Astrocyte (in vitro differentiated cells and primary cell): Measurements from ENCODE around the gene N4BP2. TPM values are rescaled to one million over a fixed set of nuclear protein-coding genes. Genes with fewer than 3 reads are reported as not detected.
"Not testable (repeated sequence)": the region's sequence is repeated elsewhere in the genome, so short reads cannot be mapped to it uniquely, and the experiment has no call there.

Source experiments
- DNase-seq: peaks from one replicate; pipeline ENCODE4 v3.0.0-alpha.2; 2010; ENCODE audit warnings: low read depth
- FAIRE-seq: peaks from 2 replicates; lab custom pipeline; 2011; peaks lifted over from hg19 to GRCh38; lab: Jason Lieb, UNC
- H2AFZ ChIP-seq: 2 replicates; pipeline ENCODE4 v1.6.0; 2012; ENCODE audit warnings: low read depth, low read length, inconsistent platforms
- H3K27ac ChIP-seq: 2 replicates; pipeline ENCODE4 v1.5.1; 2011; ENCODE audit warnings: low read depth, low read length, inconsistent platforms
- H3K27me3 ChIP-seq: 2 replicates; pipeline ENCODE4 v1.6.0; 2011; ENCODE audit warnings: low read length, inconsistent platforms; ENCODE audit not compliant: insufficient read depth
- H3K36me3 ChIP-seq: 2 replicates; pipeline ENCODE4 v1.5.1; 2011; ENCODE audit warnings: low read length, inconsistent platforms; ENCODE audit not compliant: insufficient read depth
- H3K4me1 ChIP-seq: 2 replicates; pipeline ENCODE4 v1.5.1; 2011; ENCODE audit warnings: low read length, inconsistent platforms; ENCODE audit not compliant: insufficient read depth
- H3K4me2 ChIP-seq: 2 replicates; pipeline ENCODE4 v1.6.0; 2012; ENCODE audit warnings: low read length, inconsistent platforms
- H3K4me3 ChIP-seq: 2 replicates; pipeline ENCODE4 v1.5.1; 2011; ENCODE audit warnings: low read depth, mild to moderate bottlenecking, low read length, inconsistent platforms; ENCODE audit not compliant: insufficient read depth
- H3K79me2 ChIP-seq: 2 replicates; pipeline ENCODE4 v1.6.0; 2012; ENCODE audit warnings: mild to moderate bottlenecking, low read length, inconsistent platforms; ENCODE audit not compliant: insufficient read depth
- H3K9ac ChIP-seq: 2 replicates; pipeline ENCODE4 v1.6.0; 2012; ENCODE audit warnings: mild to moderate bottlenecking, low read length, inconsistent platforms
- H3K9me3 ChIP-seq: 2 replicates; pipeline ENCODE4 v1.5.1; 2012; ENCODE audit warnings: low read depth, mild to moderate bottlenecking, low read length, inconsistent platforms; ENCODE audit not compliant: insufficient read depth
- H4K20me1 ChIP-seq: 2 replicates; pipeline ENCODE4 v1.6.0; 2012; ENCODE audit warnings: low read length, inconsistent platforms; ENCODE audit not compliant: insufficient read depth
- H3K27ac Mint-ChIP-seq: one replicate; pipeline ENCODE4 v1.8.0; 2021; ENCODE audit warnings: mild to moderate bottlenecking, mixed read lengths; ENCODE audit not compliant: unreplicated experiment
- H3K27me3 Mint-ChIP-seq: one replicate; pipeline ENCODE4 v1.8.0; 2021; ENCODE audit warnings: low read depth, mixed read lengths; ENCODE audit not compliant: unreplicated experiment
- H3K36me3 Mint-ChIP-seq: one replicate; pipeline ENCODE4 v1.8.0; 2021; ENCODE audit warnings: low read depth, mixed read lengths; ENCODE audit not compliant: unreplicated experiment
- H3K4me1 Mint-ChIP-seq: one replicate; pipeline ENCODE4 v1.8.0; 2021; ENCODE audit warnings: low read depth, mixed read lengths; ENCODE audit not compliant: unreplicated experiment
- H3K4me3 Mint-ChIP-seq: one replicate; pipeline ENCODE4 v1.8.0; 2021; ENCODE audit warnings: mild to moderate bottlenecking, moderate library complexity, mixed read lengths; ENCODE audit not compliant: unreplicated experiment
- H3K9me3 Mint-ChIP-seq: one replicate; pipeline ENCODE4 v1.8.0; 2021; ENCODE audit warnings: mild to moderate bottlenecking, mixed read lengths; ENCODE audit not compliant: unreplicated experiment
- EZH2 ChIP-seq: IDR thresholded peaks from 2 replicates; pipeline ENCODE4 v1.6.1; 2012; ENCODE audit warnings: mild to moderate bottlenecking, low read length, inconsistent platforms; ENCODE audit not compliant: insufficient read depth
- total RNA-seq: library from RNA; stranded (reverse); gene quantifications from 2 replicates; pipeline ENCODE4 v1.2.1, GENCODE V29; 2021
- TF ChIP-seq, protein P1 (sequence below): IDR thresholded peaks from 2 replicates; pipeline ENCODE4 v1.5.1; 2011; ENCODE audit warnings: low read depth, mild to moderate bottlenecking, inconsistent platforms, low read length, moderate library complexity; ENCODE audit not compliant: insufficient read depth

Gene N4BP2
- total RNA-seq, 1 donor from 2014 or later, result 14.5 TPM

DNA sequence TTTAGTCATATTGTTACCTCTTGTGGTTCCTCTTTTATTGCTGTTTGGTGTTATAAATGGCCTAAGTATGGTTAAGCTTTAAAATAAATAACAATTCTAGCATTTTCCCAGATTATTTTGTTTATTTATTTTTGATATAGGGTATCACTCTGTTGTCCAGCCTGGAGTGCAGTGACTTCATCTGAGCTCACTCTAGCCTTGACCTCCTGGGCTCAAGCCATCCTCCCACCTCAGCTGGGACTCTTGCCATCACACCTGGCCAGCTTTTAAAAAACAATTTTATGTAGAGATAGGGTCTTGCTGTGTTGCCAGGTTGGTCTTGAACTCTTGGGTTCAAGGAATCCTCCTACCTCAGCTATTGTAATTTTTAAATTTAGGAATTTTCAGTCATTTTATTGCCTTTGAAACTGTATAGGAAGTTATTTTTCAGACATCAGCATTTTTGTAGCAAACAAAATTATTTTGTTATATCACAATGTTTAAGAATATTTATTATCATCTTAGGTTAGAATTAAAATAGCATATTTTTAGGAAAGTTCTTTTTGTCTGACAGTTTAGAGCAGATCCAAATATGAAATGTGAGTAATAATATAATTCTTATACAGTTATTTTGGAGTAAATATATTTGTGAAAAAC is 73.9 kb downstream of the N4BP2 start:
- no peak overlapping the region for H3K4me2 ChIP-seq
- DNase-seq (no peak), FAIRE-seq (no peak)
- no peaks in the 10 kb centered on the region for H3K9me3 ChIP-seq
- H3K9ac ChIP-seq, result no peak overlapping the region
- H3K4me3 ChIP-seq, result no peak overlapping the region
- no peaks in the 10 kb centered on the region for H3K36me3 ChIP-seq
- Mint-ChIP-seq H3K4me1 (no peaks in the 10 kb centered on the region), H3K9me3 (no peaks in the 10 kb centered on the region), H3K4me3 (no peak overlapping the region), H3K36me3 (no peaks in the 10 kb centered on the region), H3K27me3 (no peaks in the 10 kb centered on the region), H3K27ac (no peak overlapping the region)
- H4K20me1 ChIP-seq, result no peaks in the 10 kb centered on the region
- no peaks in the 10 kb centered on the region for H3K4me1 ChIP-seq
- H3K79me2 ChIP-seq, result no peaks in the 10 kb centered on the region
- H3K27ac ChIP-seq, result no peak overlapping the region
- no peaks in the 10 kb centered on the region for H3K27me3 ChIP-seq
- TF ChIP-seq, protein P1, sequence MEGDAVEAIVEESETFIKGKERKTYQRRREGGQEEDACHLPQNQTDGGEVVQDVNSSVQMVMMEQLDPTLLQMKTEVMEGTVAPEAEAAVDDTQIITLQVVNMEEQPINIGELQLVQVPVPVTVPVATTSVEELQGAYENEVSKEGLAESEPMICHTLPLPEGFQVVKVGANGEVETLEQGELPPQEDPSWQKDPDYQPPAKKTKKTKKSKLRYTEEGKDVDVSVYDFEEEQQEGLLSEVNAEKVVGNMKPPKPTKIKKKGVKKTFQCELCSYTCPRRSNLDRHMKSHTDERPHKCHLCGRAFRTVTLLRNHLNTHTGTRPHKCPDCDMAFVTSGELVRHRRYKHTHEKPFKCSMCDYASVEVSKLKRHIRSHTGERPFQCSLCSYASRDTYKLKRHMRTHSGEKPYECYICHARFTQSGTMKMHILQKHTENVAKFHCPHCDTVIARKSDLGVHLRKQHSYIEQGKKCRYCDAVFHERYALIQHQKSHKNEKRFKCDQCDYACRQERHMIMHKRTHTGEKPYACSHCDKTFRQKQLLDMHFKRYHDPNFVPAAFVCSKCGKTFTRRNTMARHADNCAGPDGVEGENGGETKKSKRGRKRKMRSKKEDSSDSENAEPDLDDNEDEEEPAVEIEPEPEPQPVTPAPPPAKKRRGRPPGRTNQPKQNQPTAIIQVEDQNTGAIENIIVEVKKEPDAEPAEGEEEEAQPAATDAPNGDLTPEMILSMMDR, result no peak
- no peak for TF ChIP-seq EZH2
- no peak overlapping the region for H2AFZ ChIP-seq

DNA sequence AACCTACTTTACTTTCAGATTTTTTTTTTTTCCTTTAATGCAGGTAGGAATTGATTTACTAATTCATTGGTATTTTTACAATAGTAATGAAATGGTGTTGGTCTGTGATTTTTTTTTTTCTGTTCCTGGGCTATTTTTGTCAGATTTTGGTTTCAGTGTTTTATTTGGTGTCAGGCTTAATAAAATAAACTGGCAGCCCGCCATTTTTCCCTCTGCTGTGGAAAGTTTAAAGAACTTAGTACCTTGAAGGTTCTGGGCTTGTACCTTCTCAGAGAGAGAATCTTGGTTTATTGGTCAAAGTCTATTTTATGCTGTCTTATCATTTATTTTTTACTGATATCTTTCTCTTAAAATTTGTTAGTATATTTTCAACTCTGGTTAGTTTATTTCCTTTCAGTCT is 76.2 kb downstream of the N4BP2 start:
- no peaks in the 10 kb centered on the region for H3K4me1 Mint-ChIP-seq
- Histone ChIP-seq H3K27ac (no peak overlapping the region), H3K79me2 (no peaks in the 10 kb centered on the region), H3K27me3 (no peaks in the 10 kb centered on the region), H3K4me2 (no peak overlapping the region), H3K4me1 (no peaks in the 10 kb centered on the region), H3K36me3 (no peaks in the 10 kb centered on the region), H3K9ac (no peak overlapping the region), H2AFZ (no peak overlapping the region), H3K4me3 (no peak overlapping the region), H4K20me1 (no peaks in the 10 kb centered on the region), H3K9me3 (no peaks in the 10 kb centered on the region)
- DNase-seq, result no peak
- H3K27me3 Mint-ChIP-seq, result no peaks in the 10 kb centered on the region
- TF ChIP-seq EZH2, result no peak
- TF ChIP-seq, protein P1, result no peak
- H3K27ac Mint-ChIP-seq, result no peak overlapping the region
- no peak for FAIRE-seq
- no peak overlapping the region for H3K4me3 Mint-ChIP-seq
- H3K36me3 Mint-ChIP-seq, result peaks cover 4% of the 10 kb centered on the region
- H3K9me3 Mint-ChIP-seq, result no peaks in the 10 kb centered on the region

DNA sequence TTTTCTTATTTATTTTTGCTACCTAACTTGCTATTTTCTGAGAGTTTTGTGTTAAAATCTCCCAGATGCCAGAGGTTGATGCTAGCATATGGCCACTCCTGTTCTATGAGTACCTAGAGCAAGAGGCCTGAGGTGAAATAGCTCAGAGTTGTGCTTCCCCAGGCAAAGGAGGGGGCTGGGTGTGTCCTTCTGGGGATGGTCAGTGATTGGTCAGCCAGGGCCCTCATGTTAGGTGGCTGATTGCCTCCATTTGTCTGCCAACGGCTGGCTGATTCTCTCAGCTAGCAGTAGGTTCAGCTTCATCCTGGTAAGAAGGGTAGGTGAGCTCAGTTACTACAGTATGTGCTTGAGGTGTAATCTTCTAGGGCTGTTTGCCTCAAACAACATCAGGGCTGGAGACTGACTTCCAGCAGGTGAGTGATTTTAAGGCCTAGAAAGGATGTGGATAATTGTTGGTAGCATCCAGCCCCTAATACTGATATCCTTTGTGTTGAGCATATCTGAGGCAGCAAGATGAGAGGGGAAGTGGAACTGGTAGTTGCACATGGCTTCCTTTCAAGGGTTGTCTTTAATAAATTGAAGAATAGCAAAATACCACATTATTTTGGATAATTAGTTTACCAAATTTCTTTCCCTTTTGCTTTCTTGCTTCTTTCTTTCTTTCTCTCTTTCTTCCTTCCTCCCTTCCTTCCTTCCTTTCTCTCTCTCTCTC is 77.7 kb downstream of the N4BP2 start:
- Histone ChIP-seq H3K4me3 (no peak overlapping the region), H3K27ac (no peak overlapping the region), H4K20me1 (no peaks in the 10 kb centered on the region), H3K9me3 (no peaks in the 10 kb centered on the region), H3K27me3 (no peaks in the 10 kb centered on the region), H3K79me2 (no peaks in the 10 kb centered on the region), H3K36me3 (no peaks in the 10 kb centered on the region), H3K4me2 (no peak overlapping the region), H3K9ac (no peak overlapping the region), H2AFZ (no peak overlapping the region), H3K4me1 (no peaks in the 10 kb centered on the region)
- DNase-seq (no peak), FAIRE-seq (no peak)
- no peaks in the 10 kb centered on the region for H3K4me1 Mint-ChIP-seq
- no peak overlapping the region for H3K4me3 Mint-ChIP-seq
- H3K36me3 Mint-ChIP-seq, result peaks cover 4% of the 10 kb centered on the region
- no peaks in the 10 kb centered on the region for H3K9me3 Mint-ChIP-seq
- TF ChIP-seq, protein P1, result no peak
- no peak for TF ChIP-seq EZH2
- H3K27me3 Mint-ChIP-seq, result no peaks in the 10 kb centered on the region
- no peak overlapping the region for H3K27ac Mint-ChIP-seq

DNA sequence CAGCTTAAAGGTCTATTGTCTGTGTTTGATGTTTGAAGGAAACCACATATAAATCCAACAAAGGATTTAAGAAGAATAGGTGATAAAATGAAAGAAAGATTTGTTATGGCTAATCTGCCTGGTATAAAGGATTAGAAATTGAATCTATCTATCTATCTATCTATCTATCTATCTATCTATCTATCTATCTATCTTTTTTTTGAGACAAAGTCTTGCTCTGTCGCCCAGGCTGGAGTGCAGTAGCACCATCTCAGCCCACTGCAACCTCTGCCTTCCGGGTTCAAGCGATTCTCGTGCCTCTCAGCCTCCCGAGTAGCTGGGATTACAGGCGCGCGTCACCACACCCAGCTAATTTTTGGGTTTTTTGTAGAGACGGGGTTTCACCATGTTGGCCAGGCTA is 79.6 kb downstream of the N4BP2 start:
- H3K4me2 ChIP-seq, H4K20me1 ChIP-seq, H3K4me3 Mint-ChIP-seq, FAIRE-seq, H3K36me3 Mint-ChIP-seq, H3K27me3 ChIP-seq, H3K27me3 Mint-ChIP-seq, H3K27ac ChIP-seq, H3K9me3 Mint-ChIP-seq, H3K79me2 ChIP-seq, H3K4me1 ChIP-seq, H3K27ac Mint-ChIP-seq, H2AFZ ChIP-seq, H3K9ac ChIP-seq, H3K4me1 Mint-ChIP-seq, H3K4me3 ChIP-seq, H3K9me3 ChIP-seq, H3K36me3 ChIP-seq, DNase-seq: not testable (repeated sequence)
